HCT116 (cell line): ENCODE measurements around the gene NEK5. TPM values are rescaled to one million over a fixed set of nuclear protein-coding genes. Genes with fewer than 3 reads are reported as not detected.

Source experiments
- ATAC-seq: fragments of 200-7000 bp; cut with Tn5 transposase; 2 replicates; pipeline ENCODE4 v1.9.1; 2020; ENCODE audit warnings: mild to moderate bottlenecking, moderate library complexity
- BruUV-seq: library from RNA; stranded (reverse); fragments of 400-500 nt; replicated peaks from 2 replicates; lab custom pipeline; 2021; lab: Mats Ljungman, UMichigan
- CTCF ChIA-PET: fragments of 300-600 bp; sonication (Branson Sonifier 250); formaldehyde crosslinking; loops from one replicate; lab custom pipeline; 2021; ENCODE audit warnings: antibody characterized with exemption; lab: Charles Lee
- POLR2A ChIA-PET: fragments of 300-600, 350-600 bp; sonication (Branson Sonifier 250); formaldehyde crosslinking; loops from one replicate; lab custom pipeline; 2021; ENCODE audit warnings: antibody characterized with exemption; lab: Charles Lee
- RAD21 ChIA-PET, 2 experiments: fragments of 300-600 bp; sonication (Branson Sonifier 250); formaldehyde crosslinking; loops; one replicate each; lab custom pipeline; 2023; ENCODE audit warnings: low total read pairs in 2 of 2; ENCODE audit not compliant: uncharacterized antibody in 2 of 2, unreplicated experiment in 2 of 2, low non-redundant PET in 1 of 2; lab: Charles Lee
- DNase-seq: peaks from one replicate; pipeline ENCODE4 v3.0.0-alpha.2; 2010; ENCODE audit warnings: low read depth, low spot score
- H2AFZ ChIP-seq: fragments of 200-600 bp; shearing (Covaris generic), sonication (generic); 2 replicates; pipeline ENCODE4 v1.6.1; 2017; ENCODE audit warnings: low read depth, mixed run types, mixed read lengths, antibody characterized with exemption, low read length; ENCODE audit not compliant: poor library complexity, severe bottlenecking
- H3K27ac ChIP-seq: 2 replicates; pipeline ENCODE4 v1.5.1; 2012; ENCODE audit warnings: low read depth, low read length
- H3K27me3 ChIP-seq: fragments of 200-600 bp; sonication (generic); 2 replicates; pipeline ENCODE4 v1.6.1; 2016; ENCODE audit warnings: mixed run types, low read length, mixed read lengths; ENCODE audit not compliant: insufficient read depth
- H3K36me3 ChIP-seq, 2 experiments: fragments of 200-500 bp in 1 of 2; fragments of 200-600 bp in 1 of 2; sonication (Bioruptor generic) in 1 of 2; sonication (generic) in 1 of 2; 2 replicates each; pipeline versions ENCODE4 v1.5.1 to v1.6.1; 2014 to 2016; ENCODE audit warnings: low read length in 2 of 2, inconsistent platforms in 1 of 2, mixed read lengths in 1 of 2, mixed run types in 1 of 2; ENCODE audit not compliant: insufficient read depth in 2 of 2, control insufficient read depth in 1 of 2
- H3K4me1 ChIP-seq, 2 experiments: fragments of 200-600 bp in 1 of 2; sonication (generic) in 1 of 2; 2 replicates each; pipeline versions ENCODE4 v1.5.1 to v1.6.1; 2012 to 2017; ENCODE audit warnings: low read length in 2 of 2, inconsistent platforms in 1 of 2, mild to moderate bottlenecking in 1 of 2, mixed read lengths in 1 of 2, mixed run types in 1 of 2, moderate library complexity in 1 of 2; ENCODE audit not compliant: insufficient read depth in 2 of 2, control insufficient read depth in 1 of 2
- H3K4me2 ChIP-seq: fragments of 200-600 bp; sonication (generic); 2 replicates; pipeline ENCODE4 v1.6.1; 2017; ENCODE audit warnings: mixed run types, low read length, mixed read lengths
- H3K4me3 ChIP-seq, 2 experiments: fragments of 200-600 bp in 1 of 2; sonication (generic) in 1 of 2; replicated peaks in 1 of 2; 2 replicates each; pipeline ENCODE4 v1.5.1; 2011 to 2016; ENCODE audit warnings: low read length in 2 of 2, control low read depth in 1 of 2, low read depth in 1 of 2, mild to moderate bottlenecking in 1 of 2, mixed read lengths in 1 of 2, mixed run types in 1 of 2
- H3K79me2 ChIP-seq: fragments of 200-600 bp; sonication (generic); 2 replicates; pipeline ENCODE4 v1.6.1; 2017; ENCODE audit warnings: mild to moderate bottlenecking, mixed run types, low read length, moderate library complexity, mixed read lengths; ENCODE audit not compliant: insufficient read depth
- H3K9ac ChIP-seq: fragments of 200-600 bp; sonication (generic); 2 replicates; pipeline ENCODE4 v1.6.1; 2016; ENCODE audit warnings: low read length, mixed read lengths
- H3K9me2 ChIP-seq: fragments of 200-600 bp; sonication (generic), shearing (Covaris generic); 2 replicates; pipeline ENCODE4 v1.6.1; 2017; ENCODE audit warnings: mixed run types, mild to moderate bottlenecking, moderate library complexity; ENCODE audit not compliant: insufficient read depth
- H3K9me3 ChIP-seq, 2 experiments: fragments of 200-500 bp in 1 of 2; fragments of 200-600 bp in 1 of 2; sonication (Bioruptor generic) in 1 of 2; sonication (generic) in 1 of 2; 2 replicates each; pipeline ENCODE4 v1.6.1; 2014 to 2017; ENCODE audit warnings: low read length in 2 of 2, mixed read lengths in 2 of 2, inconsistent platforms in 1 of 2, low read depth in 1 of 2, mild to moderate bottlenecking in 1 of 2, mixed run types in 1 of 2, moderate library complexity in 1 of 2; ENCODE audit not compliant: control insufficient read depth in 1 of 2, insufficient read depth in 1 of 2
- H4K20me1 ChIP-seq: fragments of 200-600 bp; sonication (generic), shearing (Covaris generic); 2 replicates; pipeline ENCODE4 v1.6.1; 2017; ENCODE audit warnings: mixed run types, mild to moderate bottlenecking, moderate library complexity; ENCODE audit not compliant: insufficient read depth
- EZH2 ChIP-seq: fragments of 200-600 bp; sonication (generic); IDR thresholded peaks from 2 replicates; pipeline ENCODE4 v1.6.1; 2017; ENCODE audit warnings: antibody characterized with exemption, mixed run types
- FOSL1 ChIP-seq: IDR thresholded peaks from 2 replicates; pipeline ENCODE4 v1.6.1; 2012; ENCODE audit warnings: low read depth
- POLR2AphosphoS5 ChIP-seq: IDR thresholded peaks from 2 replicates; pipeline ENCODE4 v1.6.1; 2011; ENCODE audit warnings: mild to moderate bottlenecking, low read depth, low read length, moderate library complexity
- SP1 ChIP-seq: IDR thresholded peaks from 2 replicates; pipeline ENCODE4 v1.6.1; 2012; ENCODE audit warnings: low read depth
- TCF7L2 ChIP-seq: IDR thresholded peaks from 2 replicates; pipeline ENCODE4 v1.7.0; 2011; ENCODE audit warnings: borderline replicate concordance, inconsistent platforms; ENCODE audit not compliant: insufficient read depth, insufficient read length; ENCODE audit errors: extremely low read depth
- intact Hi-C: fragments of 100-400 bp; cut with micrococcal nuclease; formaldehyde crosslinking; loops from 2 replicates; pipeline ENCODE4 v1.10.0; 2022
- total RNA-seq: library from RNA; stranded (reverse); gene quantifications from one replicate; pipeline ENCODE4 v1.2.1, GENCODE V29; 2021; ENCODE audit not compliant: unreplicated experiment
- TF ChIP-seq, protein P1 (sequence below): IDR thresholded peaks from 2 replicates; pipeline ENCODE4 v1.6.1; 2011; ENCODE audit warnings: mild to moderate bottlenecking, low read length, moderate library complexity; ENCODE audit not compliant: insufficient replicate concordance; ENCODE audit errors: extremely low read depth

NEK5 gene
- total RNA-seq, 1 experiment from 2014 or later, result 1.5 TPM

DNA sequence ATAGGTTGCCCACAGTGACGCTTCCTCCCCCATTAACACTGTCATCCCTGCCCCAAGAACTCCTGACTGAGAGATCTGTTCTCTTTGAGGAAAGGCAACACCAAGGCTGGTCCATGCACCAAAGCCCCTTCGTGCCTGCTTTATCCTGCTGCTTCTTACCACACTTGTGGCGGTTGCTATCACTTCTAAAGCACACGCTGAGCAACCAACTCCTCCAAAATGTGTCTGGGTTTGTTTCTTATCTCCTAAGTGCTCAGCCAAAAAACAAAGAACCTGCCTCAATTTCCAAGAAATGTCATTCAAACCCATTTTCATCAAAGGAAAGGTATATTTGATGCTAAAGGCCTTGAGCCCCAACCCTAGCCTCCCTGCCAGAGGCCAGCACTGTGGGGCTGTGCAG, 132.2 kb downstream of the NEK5 start:
- no peaks in the 10 kb centered on the region for H3K9me3 ChIP-seq
- POLR2A ChIA-PET, result no interaction called here
- no peak overlapping the region for H3K9ac ChIP-seq
- peaks cover 0 to 5% of the 10 kb centered on the region in 2 experiments; a peak in 1 of 4 replicates for H3K4me1 ChIP-seq
- intact Hi-C loops, result no loop called here
- no peak overlapping the region for H3K4me3 ChIP-seq
- ATAC-seq, result no peak
- no peak overlapping the region for H2AFZ ChIP-seq
- H3K27me3 ChIP-seq, result no peaks in the 10 kb centered on the region
- no peaks in the 10 kb centered on the region for H3K9me2 ChIP-seq
- H3K27ac ChIP-seq, result no peak overlapping the region
- H3K79me2 ChIP-seq, result no peaks in the 10 kb centered on the region
- BruUV-seq, result no TSS peak
- CTCF ChIA-PET, result no interaction called here
- TF ChIP-seq EZH2 (no peak), POLR2AphosphoS5 (no peak), FOSL1 (no peak), TCF7L2 (no peak), SP1 (no peak)
- TF ChIP-seq, protein P1, sequence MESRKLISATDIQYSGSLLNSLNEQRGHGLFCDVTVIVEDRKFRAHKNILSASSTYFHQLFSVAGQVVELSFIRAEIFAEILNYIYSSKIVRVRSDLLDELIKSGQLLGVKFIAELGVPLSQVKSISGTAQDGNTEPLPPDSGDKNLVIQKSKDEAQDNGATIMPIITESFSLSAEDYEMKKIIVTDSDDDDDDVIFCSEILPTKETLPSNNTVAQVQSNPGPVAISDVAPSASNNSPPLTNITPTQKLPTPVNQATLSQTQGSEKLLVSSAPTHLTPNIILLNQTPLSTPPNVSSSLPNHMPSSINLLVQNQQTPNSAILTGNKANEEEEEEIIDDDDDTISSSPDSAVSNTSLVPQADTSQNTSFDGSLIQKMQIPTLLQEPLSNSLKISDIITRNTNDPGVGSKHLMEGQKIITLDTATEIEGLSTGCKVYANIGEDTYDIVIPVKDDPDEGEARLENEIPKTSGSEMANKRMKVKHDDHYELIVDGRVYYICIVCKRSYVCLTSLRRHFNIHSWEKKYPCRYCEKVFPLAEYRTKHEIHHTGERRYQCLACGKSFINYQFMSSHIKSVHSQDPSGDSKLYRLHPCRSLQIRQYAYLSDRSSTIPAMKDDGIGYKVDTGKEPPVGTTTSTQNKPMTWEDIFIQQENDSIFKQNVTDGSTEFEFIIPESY, result no peak
- H3K4me2 ChIP-seq, result no peak overlapping the region
- no peak for DNase-seq
- H3K36me3 ChIP-seq, result no peaks in the 10 kb centered on the region
- H4K20me1 ChIP-seq, result no peaks in the 10 kb centered on the region
- RAD21 ChIA-PET, result no interaction called here
